Activated naive CD4-positive, alpha-beta T cell treated with anti-CD3 and anti-CD28 coated beads, Interleukin-2, amount 10 ng/mL, durations not matched to agents 7 days and 5 days (primary cell): Measurements from ENCODE around the gene ZNF431.
"Not testable (repeated sequence)": the region's sequence is repeated elsewhere in the genome, so short reads cannot be mapped to it uniquely, and the experiment has no call there.

ENCODE experiments used
- CTCF ChIA-PET: fragments of 350-600 bp; sonication (Branson Sonifier 250); formaldehyde crosslinking; loops from one replicate; lab custom pipeline; 2021; ENCODE audit warnings: antibody characterized with exemption; lab: Charles Lee
- DNase-seq: peaks from one replicate; pipeline ENCODE4 v3.0.0-alpha.2; 2020
- H3K27ac Mint-ChIP-seq: one replicate; pipeline ENCODE4 v1.8.0; 2021; ENCODE audit warnings: mild to moderate bottlenecking, moderate library complexity, mixed read lengths
- H3K27me3 Mint-ChIP-seq: one replicate; pipeline ENCODE4 v1.8.0; 2021; ENCODE audit warnings: mild to moderate bottlenecking, mixed read lengths
- H3K36me3 Mint-ChIP-seq: one replicate; pipeline ENCODE4 v1.8.0; 2021; ENCODE audit warnings: mixed read lengths
- H3K4me1 Mint-ChIP-seq: one replicate; pipeline ENCODE4 v1.8.0; 2021; ENCODE audit warnings: mixed read lengths
- H3K4me3 Mint-ChIP-seq: one replicate; pipeline ENCODE4 v1.8.0; 2021; ENCODE audit warnings: mild to moderate bottlenecking, moderate library complexity, mixed read lengths
- H3K9me3 Mint-ChIP-seq: one replicate; pipeline ENCODE4 v1.8.0; 2021; ENCODE audit warnings: mixed read lengths

ZNF431 gene

DNA sequence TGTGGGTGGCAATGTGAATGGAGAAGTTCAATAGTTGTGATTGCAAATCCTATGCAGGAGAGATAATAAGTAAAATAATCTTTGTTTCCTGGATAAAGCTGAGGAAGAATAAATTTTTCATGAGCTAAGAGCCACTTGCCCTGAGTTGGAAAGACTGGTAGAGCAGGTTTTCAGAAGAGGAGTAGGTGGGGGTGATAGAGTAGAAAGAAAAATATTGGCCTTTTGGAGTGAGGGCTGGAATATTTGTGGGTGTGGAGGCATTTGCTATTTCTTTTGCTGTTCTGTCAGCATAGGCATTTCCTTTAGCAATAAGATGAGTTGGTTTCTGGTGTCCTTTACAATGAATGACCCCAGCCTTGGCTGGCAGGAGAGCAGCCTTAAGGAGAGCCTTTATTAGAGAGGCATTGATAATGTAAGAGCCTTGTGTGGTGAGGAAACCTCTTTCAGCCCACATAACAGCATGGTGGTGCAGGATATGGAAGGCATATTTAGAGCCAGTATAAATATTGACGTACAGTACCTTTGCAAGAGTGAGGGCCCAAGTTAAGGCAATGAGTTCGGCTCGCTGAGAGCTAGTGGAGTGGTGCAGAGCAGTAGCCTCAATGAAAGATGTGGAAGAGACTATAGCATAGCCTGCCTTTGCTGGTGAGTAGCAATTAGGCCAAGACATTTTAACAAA is 11.6 kb upstream of the ZNF431 start:
- CTCF ChIA-PET, result no interaction called here

DNA sequence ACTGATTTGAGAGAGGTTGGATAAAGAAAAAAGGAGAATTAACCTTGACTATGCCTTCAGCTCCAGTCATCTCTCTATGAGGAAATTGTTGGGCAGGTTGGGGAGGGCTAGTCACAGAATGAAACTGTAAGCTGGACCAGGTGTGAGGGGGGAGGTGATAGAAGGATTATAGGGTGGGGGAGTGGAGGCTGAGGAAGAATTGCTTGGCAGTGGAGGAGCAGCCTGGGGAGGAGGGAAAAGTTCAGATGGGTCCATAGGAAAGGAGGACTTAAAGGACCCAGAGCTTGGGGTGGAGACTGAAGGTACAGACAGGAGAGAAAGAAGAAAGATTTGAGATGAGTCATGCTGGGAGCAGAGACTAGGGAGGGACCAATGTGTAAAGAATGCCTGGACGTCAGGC is 8.2 kb upstream of the ZNF431 start:
- CTCF ChIA-PET, result no interaction called here

More for the DNA sequence above, 11.6 kb upstream of the ZNF431 start:
- peaks cover 4% of the 10 kb centered on the region for H3K4me1 Mint-ChIP-seq
- H3K27ac Mint-ChIP-seq, result no peak overlapping the region
- peaks cover 9% of the 10 kb centered on the region for H3K36me3 Mint-ChIP-seq
- no peak for DNase-seq
- H3K27me3 Mint-ChIP-seq, result peaks cover 7% of the 10 kb centered on the region
- H3K9me3 Mint-ChIP-seq, result peaks cover 27% of the 10 kb centered on the region
- no peak overlapping the region for H3K4me3 Mint-ChIP-seq

DNA sequence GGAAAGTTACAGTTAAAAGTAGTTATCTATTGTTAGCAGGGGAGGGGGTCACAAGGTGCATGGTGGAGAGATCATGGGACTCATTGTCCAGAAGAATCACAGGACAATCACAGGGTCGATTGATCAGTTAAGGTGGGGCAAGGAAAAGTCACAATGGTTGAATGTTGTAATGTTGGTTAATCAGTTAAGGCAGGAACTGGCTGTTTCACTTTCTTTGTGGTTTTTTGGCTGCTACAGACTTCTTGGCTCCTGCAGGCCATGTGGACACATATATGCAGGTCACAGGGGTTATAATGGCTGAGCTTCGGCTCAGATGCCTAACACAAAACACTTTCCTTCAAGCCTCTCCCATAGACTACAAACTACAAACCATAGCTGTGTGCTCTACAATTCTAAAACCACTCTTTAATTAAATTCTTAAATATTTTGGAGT is 6.9 kb upstream of the ZNF431 start:
- no peak for DNase-seq
- peaks cover 25% of the 10 kb centered on the region for H3K9me3 Mint-ChIP-seq
- no peak overlapping the region for H3K4me3 Mint-ChIP-seq
- CTCF ChIA-PET, result no interaction called here
- peaks cover 4% of the 10 kb centered on the region for H3K4me1 Mint-ChIP-seq
- peaks cover 2% of the 10 kb centered on the region for H3K36me3 Mint-ChIP-seq
- no peak overlapping the region for H3K27ac Mint-ChIP-seq
- peaks cover 4% of the 10 kb centered on the region for H3K27me3 Mint-ChIP-seq

More for the DNA sequence above, 8.2 kb upstream of the ZNF431 start:
- peaks cover 23% of the 10 kb centered on the region for H3K9me3 Mint-ChIP-seq
- peaks cover 2% of the 10 kb centered on the region for H3K36me3 Mint-ChIP-seq
- H3K27ac Mint-ChIP-seq, result no peak overlapping the region
- no peak for DNase-seq
- no peak overlapping the region for H3K4me3 Mint-ChIP-seq
- H3K4me1 Mint-ChIP-seq, result peaks cover 4% of the 10 kb centered on the region
- H3K27me3 Mint-ChIP-seq, result peaks cover 7% of the 10 kb centered on the region

DNA sequence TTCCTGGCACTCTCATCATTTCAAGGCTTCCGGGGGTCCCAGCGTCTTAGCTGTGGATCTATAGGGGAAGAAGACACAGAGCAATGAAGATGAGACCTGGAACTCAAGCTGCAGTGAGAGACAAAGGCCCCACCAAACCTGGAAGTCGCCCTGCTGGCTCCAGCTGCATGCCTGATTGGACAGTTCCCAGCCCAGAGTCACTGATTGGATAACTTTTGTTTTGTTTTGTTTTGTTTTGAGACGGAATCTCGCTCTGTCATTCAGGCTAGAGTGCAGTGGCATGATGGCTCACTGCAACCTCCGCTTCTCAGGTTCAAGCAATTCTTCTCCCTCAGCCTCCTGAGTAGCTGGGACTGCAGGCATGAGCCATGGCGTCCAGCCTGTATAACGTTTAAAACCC is 6.4 kb upstream of the ZNF431 start:
- no peak overlapping the region for H3K4me3 Mint-ChIP-seq
- no peak for DNase-seq
- peaks cover 2% of the 10 kb centered on the region for H3K36me3 Mint-ChIP-seq
- peaks cover 4% of the 10 kb centered on the region for H3K4me1 Mint-ChIP-seq
- CTCF ChIA-PET, result no interaction called here
- H3K27ac Mint-ChIP-seq, result no peak overlapping the region
- peaks cover 20% of the 10 kb centered on the region for H3K9me3 Mint-ChIP-seq
- peaks cover 4% of the 10 kb centered on the region for H3K27me3 Mint-ChIP-seq

DNA sequence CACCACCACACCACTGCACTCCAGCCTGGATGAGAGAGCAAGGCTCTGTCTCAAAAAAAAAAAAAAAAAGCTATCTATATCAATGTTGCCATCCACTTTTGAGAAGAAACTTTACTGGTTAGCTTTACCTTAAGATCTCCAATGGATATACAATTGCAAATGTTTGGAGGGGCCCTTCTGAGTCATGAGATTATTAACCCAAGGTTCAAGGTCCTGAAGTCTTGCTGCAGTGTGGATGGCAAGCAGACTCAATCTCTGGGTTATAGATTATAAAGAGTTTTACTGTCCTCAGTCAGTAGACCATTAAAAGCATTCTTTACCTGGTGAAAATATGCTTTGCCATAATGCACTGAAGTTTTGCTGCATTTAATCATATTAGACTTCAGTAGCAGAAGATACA is 3.7 kb upstream of the ZNF431 start:
- CTCF ChIA-PET, result no interaction called here
- Mint-ChIP-seq H3K36me3 (peaks cover 11% of the 10 kb centered on the region), H3K4me3 (no peak overlapping the region), H3K27ac (no peak overlapping the region), H3K4me1 (peaks cover 18% of the 10 kb centered on the region), H3K9me3 (peaks cover 20% of the 10 kb centered on the region), H3K27me3 (peaks cover 4% of the 10 kb centered on the region)
- no peak for DNase-seq

- H3K27me3 Mint-ChIP-seq, DNase-seq, H3K4me3 Mint-ChIP-seq, CTCF ChIA-PET, H3K27ac Mint-ChIP-seq: not testable (repeated sequence)
- Mint-ChIP-seq H3K9me3 (peaks cover 11% of the 10 kb centered on the region), H3K4me1 (peaks cover 26% of the 10 kb centered on the region), H3K36me3 (peaks cover 37% of the 10 kb centered on the region)
These were observed 834 bp upstream of the ZNF431 start for GRCh38 chr19:21141006-21141405.

- CTCF ChIA-PET, result interaction anchor here (0.9 kb wide), 1 partner anchor 59 kb away, joined by 3 read pairs; no protein-coding TSS in a partner anchor
- Mint-ChIP-seq H3K27me3 (no peaks in the 10 kb centered on the region), H3K4me3 (peak overlapping the region; percentile 46), H3K9me3 (peaks cover 24% of the 10 kb centered on the region), H3K36me3 (peaks cover 61% of the 10 kb centered on the region), H3K4me1 (peaks cover 26% of the 10 kb centered on the region), H3K27ac (no peak overlapping the region)
- no peak for DNase-seq
These were observed 1.6 kb downstream of the ZNF431 start for GRCh38 chr19:21143428-21143827.

GRCh38 chr19:21143854-21144253 is 2.0 kb downstream of the ZNF431 start:
- Mint-ChIP-seq H3K4me1 (peaks cover 26% of the 10 kb centered on the region), H3K27ac (peak overlapping the region; percentile 49), H3K9me3 (peaks cover 29% of the 10 kb centered on the region), H3K36me3 (peaks cover 65% of the 10 kb centered on the region), H3K4me3 (no peak overlapping the region), H3K27me3 (no peaks in the 10 kb centered on the region)
- CTCF ChIA-PET, result interaction anchor here (0.9 kb wide), 1 partner anchor 59 kb away, joined by 3 read pairs; no protein-coding TSS in a partner anchor
- no peak for DNase-seq

DNA sequence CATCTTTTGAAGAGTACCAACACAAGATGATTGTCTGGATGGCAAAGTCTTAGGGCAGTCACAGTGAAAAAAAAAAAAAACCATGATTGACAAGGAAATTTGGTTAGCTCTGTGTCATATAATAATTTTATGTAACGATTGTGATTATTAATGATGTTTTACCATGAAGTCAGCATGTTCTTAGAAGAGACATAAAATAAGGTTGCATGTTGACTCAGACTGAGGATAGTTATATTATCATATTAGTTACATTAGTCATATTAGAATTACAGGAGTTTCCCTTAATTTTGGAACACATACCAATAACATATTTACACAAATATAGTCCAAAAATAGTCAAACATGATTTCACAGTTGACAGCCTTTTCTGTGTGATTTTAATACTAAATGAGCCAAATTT is 5.7 kb downstream of the ZNF431 start:
- Mint-ChIP-seq H3K36me3 (peaks cover 92% of the 10 kb centered on the region), H3K9me3 (peaks cover 37% of the 10 kb centered on the region), H3K27ac (no peak overlapping the region), H3K4me3 (no peak overlapping the region), H3K4me1 (peaks cover 17% of the 10 kb centered on the region), H3K27me3 (no peaks in the 10 kb centered on the region)
- DNase-seq, result no peak
- CTCF ChIA-PET, result no interaction called here

GRCh38 chr19:21148681-21149080 is 6.8 kb downstream of the ZNF431 start:
- Mint-ChIP-seq H3K4me3 (no peak overlapping the region), H3K9me3 (peaks cover 39% of the 10 kb centered on the region), H3K4me1 (peaks cover 6% of the 10 kb centered on the region), H3K36me3 (peaks cover 96% of the 10 kb centered on the region), H3K27me3 (no peaks in the 10 kb centered on the region), H3K27ac (no peak overlapping the region)
- CTCF ChIA-PET, result no interaction called here
- no peak for DNase-seq

DNA sequence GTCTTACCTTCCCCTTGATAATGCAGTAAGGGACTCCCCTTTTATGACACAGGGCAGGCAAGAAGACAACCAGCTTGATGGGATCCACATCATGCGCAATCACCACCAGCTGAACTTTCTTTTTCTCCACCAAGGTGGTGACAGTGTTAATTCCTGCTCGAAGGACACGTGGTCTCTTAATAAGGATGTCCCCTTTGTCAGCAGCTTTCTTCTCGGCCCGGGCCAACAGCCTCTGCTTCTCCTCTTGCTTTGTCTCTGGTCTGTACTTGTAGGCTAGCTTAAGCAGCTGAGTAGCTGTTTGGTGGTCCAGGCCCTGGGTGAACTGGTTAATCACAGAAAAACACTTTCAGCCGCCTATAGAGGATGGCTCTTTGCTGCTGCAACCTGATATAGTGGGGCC is 8.0 kb downstream of the ZNF431 start:
- CTCF ChIA-PET, result no interaction called here
- Mint-ChIP-seq H3K4me3 (no peak overlapping the region), H3K36me3 (peaks cover 93% of the 10 kb centered on the region)

DNA sequence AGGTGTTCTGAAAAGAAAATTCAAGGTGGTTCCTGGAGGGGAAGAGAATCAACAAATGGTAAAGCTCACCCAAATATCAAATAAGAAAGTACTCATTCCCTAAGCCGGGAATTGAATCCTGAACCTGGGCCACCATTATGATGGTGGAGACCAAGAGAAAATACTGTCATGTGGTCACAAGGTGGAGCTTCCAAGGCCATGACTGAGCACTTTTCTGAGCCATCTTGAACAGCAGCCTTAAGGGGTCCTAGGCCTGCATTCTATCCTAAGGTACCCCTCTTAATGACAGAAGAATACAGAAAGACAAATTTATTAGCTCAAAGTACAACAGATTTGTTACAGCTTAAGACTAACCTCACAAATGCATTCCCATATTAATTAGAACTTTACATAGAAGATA is 9.6 kb downstream of the ZNF431 start:
- H3K27ac Mint-ChIP-seq, result no peak overlapping the region
- H3K9me3 Mint-ChIP-seq, result peaks cover 45% of the 10 kb centered on the region
- no peaks in the 10 kb centered on the region for H3K27me3 Mint-ChIP-seq
- H3K36me3 Mint-ChIP-seq, result peaks cover 90% of the 10 kb centered on the region
- no peak for DNase-seq
- H3K4me3 Mint-ChIP-seq, result no peak overlapping the region
- CTCF ChIA-PET, result no interaction called here
- no peaks in the 10 kb centered on the region for H3K4me1 Mint-ChIP-seq

More for the DNA sequence above, 8.0 kb downstream of the ZNF431 start:
- DNase-seq, result no peak
- Mint-ChIP-seq H3K4me1 (no peaks in the 10 kb centered on the region), H3K27me3 (no peaks in the 10 kb centered on the region), H3K9me3 (peaks cover 38% of the 10 kb centered on the region), H3K27ac (no peak overlapping the region)

DNA sequence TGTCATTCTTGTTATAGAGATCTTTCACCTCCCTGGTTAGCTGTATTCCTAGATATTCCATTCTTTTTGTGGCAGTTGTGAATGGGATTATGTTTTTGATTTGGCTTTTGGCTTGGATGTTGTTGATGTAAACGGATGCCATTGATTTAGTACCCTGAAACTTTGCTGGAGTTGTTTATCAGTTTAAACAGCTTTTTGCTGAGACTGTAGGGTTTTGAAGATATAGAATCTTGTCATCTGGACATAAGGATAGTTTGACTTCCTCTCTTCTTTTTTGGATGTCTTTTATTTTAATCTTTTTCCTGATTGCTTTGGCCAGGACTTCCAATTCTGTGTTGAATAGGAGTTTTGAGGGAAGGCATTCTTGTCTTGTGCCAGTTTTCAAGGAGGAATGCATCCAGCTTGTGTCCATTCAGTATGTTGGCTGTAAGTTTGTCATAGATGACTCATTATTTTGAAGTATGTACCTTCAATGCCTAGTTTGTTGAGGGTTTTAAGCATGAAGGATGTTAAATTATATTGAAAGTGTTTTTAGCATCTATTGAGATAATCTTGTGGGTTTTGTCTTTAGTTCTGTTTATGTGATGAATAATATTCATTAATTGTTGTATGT is 16.8 kb downstream of the ZNF431 start:
- Mint-ChIP-seq H3K36me3 (peaks cover 75% of the 10 kb centered on the region), H3K27me3 (no peaks in the 10 kb centered on the region), H3K27ac (no peak overlapping the region), H3K4me1 (peaks cover 2% of the 10 kb centered on the region), H3K9me3 (peaks cover 35% of the 10 kb centered on the region), H3K4me3 (no peak overlapping the region)
- CTCF ChIA-PET, result no interaction called here
- DNase-seq, result no peak

DNA sequence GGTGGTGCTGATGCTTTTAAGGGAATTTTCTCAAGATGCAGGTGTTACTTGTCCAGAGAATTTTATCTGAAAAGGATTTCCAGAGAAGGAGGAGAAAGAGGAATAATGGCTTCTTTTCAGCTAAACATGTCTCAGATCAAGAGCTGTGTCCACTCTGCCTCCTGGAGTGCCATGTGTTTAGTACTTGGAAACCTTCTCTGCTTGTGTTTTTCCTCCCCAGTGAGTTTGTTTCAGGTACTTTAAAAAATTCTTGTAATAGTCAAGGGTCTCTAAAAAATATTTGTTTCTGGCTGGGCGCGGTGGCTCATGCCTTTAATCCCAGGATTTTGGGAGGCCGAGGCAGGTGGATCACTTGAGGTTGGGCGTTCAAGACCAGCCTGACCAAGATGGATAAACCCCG is 22.7 kb downstream of the ZNF431 start:
- Mint-ChIP-seq H3K4me1 (no peaks in the 10 kb centered on the region), H3K4me3 (no peak overlapping the region), H3K27ac (no peak overlapping the region), H3K27me3 (no peaks in the 10 kb centered on the region), H3K9me3 (peaks cover 14% of the 10 kb centered on the region), H3K36me3 (peaks cover 76% of the 10 kb centered on the region)
- no peak for DNase-seq
- CTCF ChIA-PET, result interaction anchor here (0.6 kb wide), 1 partner anchor 319 kb away, joined by 3 read pairs; no protein-coding TSS in a partner anchor

GRCh38 chr19:21166436-21166835 is 24.6 kb downstream of the ZNF431 start:
- no peak overlapping the region for H3K4me3 Mint-ChIP-seq
- no peak for DNase-seq
- peaks cover 6% of the 10 kb centered on the region for H3K9me3 Mint-ChIP-seq
- H3K27ac Mint-ChIP-seq, result no peak overlapping the region
- CTCF ChIA-PET, result no interaction called here
- H3K4me1 Mint-ChIP-seq, result no peaks in the 10 kb centered on the region
- H3K36me3 Mint-ChIP-seq, result peaks cover 75% of the 10 kb centered on the region
- no peaks in the 10 kb centered on the region for H3K27me3 Mint-ChIP-seq
